ENCODE results near the gene GLRA2. TPM values are rescaled to one million over a fixed set of nuclear protein-coding genes. Genes with fewer than 3 reads are reported as not detected.

The GLRA2 gene
- polyA plus RNA-seq, 1 of the 3 experiments (the other 2 are of a cell fraction): not detected

GRCh38 chrX:14501327-14501726, 28.0 kb upstream of the GLRA2 start:
- DNase-seq: no peak
- H3K9ac ChIP-seq: no peak overlapping the region
- no peaks in the 10 kb centered on the region for H3K79me2 ChIP-seq (ENCODE audit: insufficient read depth)
- no peak overlapping the region for H3K4me2 ChIP-seq
- no peaks in the 10 kb centered on the region for H3K36me3 ChIP-seq (replicated peaks in 1 of 2; ENCODE audit: control insufficient read depth in 1 of 2, insufficient read depth in 2 of 2, low read length in 1 of 2)
- ChIA-PET CTCF (interaction anchor here (1.1 kb wide), 1 partner anchor 10 kb away, joined by 3 read pairs; no protein-coding TSS in a partner anchor), POLR2A (no interaction called here)
- no peaks in the 10 kb centered on the region for H3K4me1 ChIP-seq (ENCODE audit: control insufficient read depth in 1 of 2, insufficient read depth in 2 of 2, low read depth in 1 of 2, low read length in 1 of 2)
- no peak overlapping the region for H3K4me3 ChIP-seq (ENCODE audit: low read depth in 2 of 2, low read length in 1 of 2)
- H2AFZ ChIP-seq (ENCODE audit: low read depth): no peak overlapping the region
- no peaks in the 10 kb centered on the region for H3K9me3 ChIP-seq
- H3K9me2 ChIP-seq: no peaks in the 10 kb centered on the region
- no peak overlapping the region for H3K27ac ChIP-seq (ENCODE audit: low read depth in 2 of 2, low read length in 1 of 2)
- no peaks in the 10 kb centered on the region for H3K27me3 ChIP-seq (ENCODE audit: insufficient read depth)
- no peak for TF ChIP-seq MXI1 (IDR thresholded peaks at IDR 0.05; ENCODE audit: low read depth, low read length)
- H4K20me1 ChIP-seq (ENCODE audit: insufficient read depth): no peaks in the 10 kb centered on the region
- WGBS (ENCODE audit: low lambda C conversion rate): 2% methylated on average over 5 of the region's 5 CpGs
- no peaks in the 10 kb centered on the region for H3F3A ChIP-seq (replicated peaks; ENCODE audit: insufficient read depth)

- H3K27me3 ChIP-seq (ENCODE audit: insufficient read depth): no peaks in the 10 kb centered on the region
- POLR2A ChIA-PET: no interaction called here
- H3K27ac ChIP-seq (ENCODE audit: low read depth in 2 of 2, low read length in 1 of 2): no peak overlapping the region
- no peak for TF ChIP-seq POLR2AphosphoS5 (IDR thresholded peaks at IDR 0.05; ENCODE audit: low read depth, low read length)
- TF ChIP-seq YY1 (IDR thresholded peaks at IDR 0.05; ENCODE audit: low read depth): no peak
- TF ChIP-seq RCOR1 (IDR thresholded peaks at IDR 0.05; ENCODE audit: low read length): no peak
- TF ChIP-seq TAF1 (IDR thresholded peaks at IDR 0.05; ENCODE audit: borderline replicate concordance, low read depth, low read length): no peak
- TF ChIP-seq EZH2phosphoT487 (IDR thresholded peaks at IDR 0.05; ENCODE audit: borderline replicate concordance, low read depth): no peak
- no peak for TF ChIP-seq IRF3 (IDR thresholded peaks at IDR 0.05; ENCODE audit: low read depth, low read length)
- no peak for TF ChIP-seq JUND (IDR thresholded peaks at IDR 0.05)
- no peak for TF ChIP-seq RXRA (IDR thresholded peaks at IDR 0.05; ENCODE audit: borderline replicate concordance, low read depth)
- no peak overlapping the region for H2AFZ ChIP-seq (ENCODE audit: low read depth)
- DNase-seq: no peak
- no peaks in the 10 kb centered on the region for H3K79me2 ChIP-seq (ENCODE audit: insufficient read depth)
- no peak overlapping the region for H3K4me2 ChIP-seq
- H4K20me1 ChIP-seq (ENCODE audit: insufficient read depth): no peaks in the 10 kb centered on the region
- CTCF ChIA-PET: no interaction called here
- H3K36me3 ChIP-seq (replicated peaks in 1 of 2; ENCODE audit: control insufficient read depth in 1 of 2, insufficient read depth in 2 of 2, low read length in 1 of 2): no peaks in the 10 kb centered on the region
- H3K9me2 ChIP-seq: no peaks in the 10 kb centered on the region
- no peak overlapping the region for H3K9ac ChIP-seq
- H3K4me1 ChIP-seq (ENCODE audit: control insufficient read depth in 1 of 2, insufficient read depth in 2 of 2, low read depth in 1 of 2, low read length in 1 of 2): no peaks in the 10 kb centered on the region
- no peak overlapping the region for H3K4me3 ChIP-seq (ENCODE audit: low read depth in 2 of 2, low read length in 1 of 2)
- H3F3A ChIP-seq (replicated peaks; ENCODE audit: insufficient read depth): no peaks in the 10 kb centered on the region
- H3K9me3 ChIP-seq: no peaks in the 10 kb centered on the region
- WGBS (ENCODE audit: low lambda C conversion rate): 6% methylated on average over 1 of the region's 1 CpG
These were observed 24.3 kb upstream of the GLRA2 start for GRCh38 chrX:14504960-14505538.

GRCh38 chrX:14505648-14506047, 23.7 kb upstream of the GLRA2 start:
- Histone ChIP-seq H2AFZ (ENCODE audit: low read depth) (no peak overlapping the region), H3K4me3 (ENCODE audit: low read depth in 2 of 2, low read length in 1 of 2) (no peak overlapping the region), H3K9me3 (no peaks in the 10 kb centered on the region), H3K4me2 (no peak overlapping the region), H3K4me1 (ENCODE audit: control insufficient read depth in 1 of 2, insufficient read depth in 2 of 2, low read depth in 1 of 2, low read length in 1 of 2) (no peaks in the 10 kb centered on the region), H4K20me1 (ENCODE audit: insufficient read depth) (no peaks in the 10 kb centered on the region), H3K27ac (ENCODE audit: low read depth in 2 of 2, low read length in 1 of 2) (no peak overlapping the region), H3K27me3 (ENCODE audit: insufficient read depth) (no peaks in the 10 kb centered on the region), H3K36me3 (replicated peaks in 1 of 2; ENCODE audit: control insufficient read depth in 1 of 2, insufficient read depth in 2 of 2, low read length in 1 of 2) (no peaks in the 10 kb centered on the region), H3K9ac (no peak overlapping the region), H3F3A (replicated peaks; ENCODE audit: insufficient read depth) (no peaks in the 10 kb centered on the region), H3K79me2 (ENCODE audit: insufficient read depth) (no peaks in the 10 kb centered on the region), H3K9me2 (no peaks in the 10 kb centered on the region)
- ChIA-PET CTCF (no interaction called here), POLR2A (no interaction called here)
- 5% methylated on average over 1 of the region's 1 CpG for WGBS (ENCODE audit: low lambda C conversion rate)
- DNase-seq: no peak
- TF ChIP-seq USF2 (IDR thresholded peaks at IDR 0.05; ENCODE audit: borderline replicate concordance, low read depth, low read length) (no peak), TEAD4 (IDR thresholded peaks at IDR 0.05; ENCODE audit: borderline replicate concordance, insufficient read depth) (no peak), EZH2phosphoT487 (IDR thresholded peaks at IDR 0.05; ENCODE audit: borderline replicate concordance, low read depth) (no peak), SMC3 (IDR thresholded peaks at IDR 0.05; ENCODE audit: low read depth, low read length) (no peak), YY1 (IDR thresholded peaks at IDR 0.05; ENCODE audit: low read depth) (no peak), GABPA (IDR thresholded peaks at IDR 0.05; ENCODE audit: low read depth) (no peak), MEF2A (IDR thresholded peaks at IDR 0.05; ENCODE audit: borderline replicate concordance, low read depth) (no peak), PBX3 (IDR thresholded peaks at IDR 0.05) (no peak), ZBTB33 (IDR thresholded peaks at IDR 0.05; ENCODE audit: borderline replicate concordance, low read depth) (no peak), RCOR1 (IDR thresholded peaks at IDR 0.05; ENCODE audit: low read length) (no peak)
